Suppressor macrophage treated with lipopolysaccharide for 1 hour (primary cell): ENCODE results near the gene GABBR2.

Experiments
- DNase-seq, 3 donors: peaks; one replicate each; pipeline ENCODE4 v3.0.0-alpha.2; 2020 to 2022

GABBR2 gene

GRCh38 chr9:98567540-98568233, 141.0 kb downstream of the GABBR2 start:
- peak in 1 of 3 donors; percentile 11 for DNase-seq

GRCh38 chr9:98565152-98566135, 143.3 kb downstream of the GABBR2 start:
- peak in 1 of 3 donors; percentile 14 for DNase-seq

GRCh38 chr9:98564714-98565113, 144.0 kb downstream of the GABBR2 start:
- peak in 1 of 3 donors; percentile 10 for DNase-seq

GRCh38 chr9:98563988-98564387, 144.7 kb downstream of the GABBR2 start:
- peak in 1 of 3 donors; percentile 17 for DNase-seq

GRCh38 chr9:98563212-98563907, 145.4 kb downstream of the GABBR2 start:
- peak in 1 of 3 donors; percentile 18 for DNase-seq

- no peak for DNase-seq
These were observed 149.2 kb downstream of the GABBR2 start for GRCh38 chr9:98559561-98559960.

GRCh38 chr9:98558575-98558974, 150.2 kb downstream of the GABBR2 start:
- DNase-seq: peak; percentile 76 to 82 (median 80)

GRCh38 chr9:98556511-98556910, 152.2 kb downstream of the GABBR2 start:
- no peak for DNase-seq

GRCh38 chr9:98555651-98556465, 152.9 kb downstream of the GABBR2 start:
- peak in 1 of 3 donors; percentile 42 for DNase-seq

- DNase-seq: no peak
These were observed 154.0 kb downstream of the GABBR2 start for GRCh38 chr9:98554752-98555151.

- no peak for DNase-seq
These were observed 156.4 kb downstream of the GABBR2 start for GRCh38 chr9:98552331-98552730.

- DNase-seq: no peak
These were observed 157.0 kb downstream of the GABBR2 start for GRCh38 chr9:98551511-98552286.

- DNase-seq: peak in 2 of 3 donors; percentile 33 to 45
These were observed 158.4 kb downstream of the GABBR2 start for GRCh38 chr9:98550206-98550820.

- DNase-seq: no peak
These were observed 159.3 kb downstream of the GABBR2 start for GRCh38 chr9:98549401-98549800.

- no peak for DNase-seq
These were observed 161.1 kb downstream of the GABBR2 start for GRCh38 chr9:98547606-98548005.

GRCh38 chr9:98545021-98545420, 163.7 kb downstream of the GABBR2 start:
- DNase-seq: no peak

GRCh38 chr9:98541684-98542230, 167.0 kb downstream of the GABBR2 start:
- no peak for DNase-seq

GRCh38 chr9:98540476-98540875, 168.3 kb downstream of the GABBR2 start:
- DNase-seq: no peak

GRCh38 chr9:98539954-98540353, 168.8 kb downstream of the GABBR2 start:
- DNase-seq: peak; percentile 61 to 67 (median 63)

GRCh38 chr9:98538626-98539031, 170.1 kb downstream of the GABBR2 start:
- DNase-seq: no peak

GRCh38 chr9:98538203-98538602, 170.5 kb downstream of the GABBR2 start:
- DNase-seq: no peak
